NCI-H1092 (cell line): Measurements from ENCODE around the gene NR6A1.

Experiments used
- DNase-seq: peaks from one replicate; lab custom pipeline; 2025; lab: John Stamatoyannopoulos, UW

NR6A1 gene

DNA sequence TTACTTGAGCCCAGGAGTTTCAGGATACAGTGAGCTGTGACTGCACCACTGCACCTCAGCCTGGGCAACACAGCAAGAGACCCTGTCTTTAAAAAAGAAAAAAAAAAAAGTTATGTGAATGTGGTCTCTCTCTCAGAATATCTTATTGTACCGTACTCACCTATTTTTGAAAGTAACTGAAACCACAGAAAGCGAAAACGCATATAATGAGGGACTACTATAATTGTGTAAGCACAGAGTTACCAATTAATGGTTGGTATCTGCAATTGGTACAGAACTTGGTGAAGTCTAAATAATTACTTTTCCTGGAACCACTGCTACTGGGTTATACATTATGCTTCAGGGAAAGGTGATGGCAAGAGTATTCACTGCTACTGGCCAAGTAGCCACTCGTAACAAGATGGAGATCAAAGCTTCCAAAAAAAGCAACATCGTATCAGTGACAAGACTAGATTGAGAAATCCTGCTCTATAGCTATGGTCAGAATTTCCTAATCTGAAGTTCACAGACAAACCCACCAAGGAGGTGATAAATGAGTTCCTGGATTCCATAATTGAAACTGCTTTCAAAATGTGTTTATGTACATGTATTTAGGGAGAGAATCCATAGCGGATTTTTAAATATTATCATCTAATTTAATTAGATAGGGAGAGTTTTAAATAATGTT lies 82.7 kb downstream of the NR6A1 start:
- no peak for DNase-seq

DNA sequence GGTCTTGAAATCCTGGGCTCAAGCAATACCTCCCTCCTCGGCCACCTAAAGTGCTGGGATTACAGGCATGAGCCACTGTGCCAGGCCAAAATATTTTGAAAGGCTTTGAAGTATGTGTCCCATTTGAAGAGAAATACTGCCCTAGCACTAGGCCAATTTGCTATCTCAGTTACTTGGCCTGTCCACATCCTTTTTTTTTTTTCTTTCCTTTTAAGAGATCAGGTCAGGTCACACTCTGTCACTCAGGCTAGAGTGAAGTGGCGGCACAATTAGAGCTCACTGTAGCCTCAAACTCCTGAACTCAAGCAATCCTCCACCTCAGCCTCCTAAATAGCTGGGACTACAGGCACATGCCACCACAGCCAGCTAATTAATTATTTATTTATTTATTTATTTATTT lies 84.2 kb downstream of the NR6A1 start:
- DNase-seq = no peak

DNA sequence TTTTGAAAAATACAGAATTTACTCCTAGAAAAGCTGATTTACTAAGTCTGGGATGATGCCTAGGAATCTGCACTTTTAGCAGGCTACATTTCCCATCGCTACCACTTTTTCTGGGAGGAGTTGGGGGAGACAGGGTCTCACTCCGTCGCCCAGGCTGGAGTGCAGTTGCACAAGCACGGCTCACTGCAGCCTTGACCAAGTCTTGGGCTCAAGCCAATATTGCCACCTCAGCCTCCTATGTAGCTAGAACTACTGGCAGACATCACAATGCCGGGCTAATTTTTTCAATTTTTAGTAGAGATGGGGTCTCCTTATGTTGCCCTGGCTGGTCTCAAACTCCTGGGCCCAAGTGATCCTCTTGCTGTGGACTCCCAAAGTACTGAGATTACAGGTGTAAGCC lies 85.9 kb downstream of the NR6A1 start:
- DNase-seq = no peak

DNA sequence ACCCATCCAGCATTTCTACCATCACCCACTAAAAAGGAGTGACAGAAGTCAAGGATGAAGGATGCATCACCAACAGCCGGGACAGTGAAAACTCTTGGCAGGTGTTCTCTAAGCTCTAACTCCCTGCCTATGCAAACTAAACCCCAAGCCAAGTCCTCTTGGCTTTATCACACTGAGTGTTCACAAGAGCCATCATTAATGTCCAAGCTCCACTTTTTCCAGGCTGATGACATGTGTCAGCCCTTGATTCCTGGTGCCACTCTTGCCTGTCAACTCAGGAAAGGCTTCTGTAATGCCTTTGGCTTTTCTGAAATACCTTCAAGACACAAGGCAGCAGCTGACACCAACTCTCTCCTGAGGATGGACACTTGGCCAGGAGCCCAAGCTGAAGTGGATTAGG lies 86.9 kb downstream of the NR6A1 start:
- no peak for DNase-seq

DNA sequence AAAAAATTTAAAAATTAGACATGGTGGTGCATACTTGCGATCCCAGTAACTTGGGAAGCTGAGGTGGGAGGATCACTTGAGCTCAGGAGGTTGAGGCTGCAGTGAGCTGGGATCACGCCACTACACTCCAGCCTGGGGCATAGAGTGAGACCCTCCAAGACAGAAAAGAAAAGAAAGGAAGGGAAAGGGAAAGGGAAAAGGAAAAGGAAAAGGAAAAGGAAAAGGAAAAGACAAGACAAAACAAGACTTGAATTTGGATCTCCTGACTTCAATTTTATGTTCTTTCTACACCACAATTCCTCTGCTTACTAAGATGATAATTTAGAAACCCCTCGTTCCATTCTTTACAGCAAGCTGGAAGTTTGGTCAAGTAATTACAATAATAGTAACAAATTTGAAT lies 88.1 kb downstream of the NR6A1 start:
- DNase-seq = no peak

DNA sequence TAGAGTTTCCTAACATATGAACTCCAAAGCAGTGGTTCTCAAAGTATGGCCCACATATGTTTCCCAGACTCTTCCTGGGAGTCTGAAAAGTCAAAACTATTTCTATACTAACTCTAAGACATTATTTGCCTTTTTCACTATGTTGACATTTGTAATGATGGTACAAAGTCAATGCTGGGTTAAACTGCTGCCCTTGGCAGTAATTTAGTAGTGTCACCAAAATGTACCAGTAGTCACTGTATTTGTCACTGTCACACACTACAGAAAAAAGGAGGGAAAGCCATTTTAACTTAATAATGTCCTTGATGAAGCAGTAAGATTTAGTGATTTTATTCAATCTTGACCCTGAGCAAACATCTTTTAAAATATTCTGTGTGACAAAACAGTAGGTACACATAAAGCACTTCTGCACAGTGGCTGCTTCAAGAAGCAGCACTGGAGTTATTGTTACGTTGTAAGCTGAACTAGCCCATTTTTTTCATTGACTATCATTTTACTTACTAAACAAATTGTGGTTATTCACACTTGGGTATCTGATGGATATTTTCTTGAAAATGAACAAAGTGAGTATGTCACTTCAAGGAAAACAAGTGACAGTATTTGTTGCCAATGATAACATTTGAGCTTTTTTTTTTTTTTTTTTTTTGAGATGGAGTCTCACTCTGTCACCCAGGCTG lies 90.3 kb downstream of the NR6A1 start:
- DNase-seq = no peak

DNA sequence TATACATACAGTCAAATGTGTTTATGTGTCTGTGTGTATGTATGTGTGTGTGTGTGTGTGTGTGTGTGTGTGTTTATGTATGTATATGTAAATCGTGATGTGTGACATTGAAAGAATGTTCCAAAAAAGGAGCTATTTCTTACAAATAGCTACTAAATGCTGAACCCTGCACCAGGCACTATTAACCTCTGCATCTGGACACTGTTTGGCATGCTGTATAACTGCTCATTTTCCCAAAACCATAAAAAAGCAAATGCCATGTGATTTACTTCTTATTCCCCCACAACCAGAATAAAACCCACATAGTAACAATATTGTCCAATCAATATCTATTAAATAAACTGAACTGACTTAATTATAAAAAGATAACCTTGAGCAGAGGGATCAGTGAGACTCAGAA lies 91.1 kb downstream of the NR6A1 start:
- DNase-seq = no peak

DNA sequence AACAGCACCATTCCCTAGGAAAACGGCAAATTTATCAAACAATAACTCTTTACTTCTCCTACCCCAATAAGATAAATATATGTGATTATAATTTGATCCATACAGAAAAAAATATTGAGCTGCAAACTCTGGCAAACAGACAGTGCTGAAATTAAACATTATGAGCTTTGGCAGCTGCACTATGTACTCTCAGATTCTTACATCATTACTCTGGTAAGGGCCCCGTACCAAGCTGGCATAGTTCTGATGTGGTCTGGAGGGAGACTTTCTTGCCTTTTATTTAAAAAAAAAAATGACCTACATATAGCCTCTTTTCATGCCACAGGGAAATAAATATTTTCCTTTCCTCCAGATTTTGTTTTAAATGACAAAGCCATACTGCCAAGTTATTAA lies 95.0 kb downstream of the NR6A1 start:
- DNase-seq = no peak

DNA sequence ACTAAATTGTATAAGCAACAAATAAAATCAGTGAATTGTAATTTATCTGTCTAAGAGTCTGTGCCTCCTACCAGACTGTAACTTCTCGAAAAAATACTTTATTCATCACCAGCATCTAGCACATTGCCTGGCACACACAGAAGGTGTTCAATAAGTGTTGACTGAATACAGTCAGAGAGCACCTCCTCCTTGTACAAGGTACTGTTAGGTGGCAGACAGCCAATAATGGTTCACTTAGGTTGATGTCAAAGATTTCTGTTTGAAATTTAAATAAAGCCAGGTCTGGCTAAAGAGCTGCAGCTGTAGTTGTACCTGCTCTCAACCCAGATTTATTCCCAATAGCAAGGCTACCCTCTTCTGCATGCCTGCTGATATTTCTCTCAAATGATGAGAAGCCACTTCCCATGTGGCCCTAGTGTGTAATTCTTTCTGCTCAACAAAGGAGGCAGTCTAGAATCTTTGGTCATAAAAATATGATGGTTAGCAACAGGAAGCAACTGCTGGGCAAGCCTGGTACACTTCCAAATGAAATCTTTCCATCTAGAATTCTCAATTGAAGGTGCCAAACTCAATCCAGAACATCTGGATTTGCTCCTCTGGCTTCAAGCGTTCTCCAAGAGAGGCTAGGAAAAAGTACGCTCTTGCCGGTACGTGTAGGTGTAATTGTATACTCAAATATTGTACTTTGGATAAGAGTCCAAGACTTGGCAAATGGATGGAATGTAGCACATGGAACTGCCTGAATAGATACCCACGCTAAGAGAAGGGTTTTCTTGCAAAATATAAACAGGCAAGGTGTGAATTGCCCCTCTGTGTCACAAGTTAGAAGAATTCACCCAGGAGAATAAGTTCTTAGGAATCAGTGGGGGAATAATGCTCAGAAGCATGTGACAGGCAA lies 95.6 kb downstream of the NR6A1 start:
- no peak for DNase-seq

DNA sequence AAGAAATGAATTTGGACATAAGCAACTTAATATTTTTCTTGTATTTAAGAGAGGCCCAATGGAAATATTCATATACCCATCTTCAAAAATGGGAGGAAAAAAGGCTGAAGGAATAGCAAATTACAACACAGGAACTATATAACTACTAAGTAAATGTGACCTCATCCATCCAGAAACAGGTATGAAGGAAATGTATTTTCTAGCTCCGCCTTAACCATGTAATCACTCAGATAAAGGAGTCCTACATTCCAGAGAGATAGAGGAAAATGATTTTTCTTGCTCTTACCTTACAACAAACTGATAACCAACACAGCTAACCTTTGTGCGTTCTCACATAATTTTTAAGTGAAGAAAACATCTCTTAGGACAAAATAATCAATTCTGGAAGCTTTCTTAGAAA lies 96.5 kb downstream of the NR6A1 start:
- DNase-seq = no peak

DNA sequence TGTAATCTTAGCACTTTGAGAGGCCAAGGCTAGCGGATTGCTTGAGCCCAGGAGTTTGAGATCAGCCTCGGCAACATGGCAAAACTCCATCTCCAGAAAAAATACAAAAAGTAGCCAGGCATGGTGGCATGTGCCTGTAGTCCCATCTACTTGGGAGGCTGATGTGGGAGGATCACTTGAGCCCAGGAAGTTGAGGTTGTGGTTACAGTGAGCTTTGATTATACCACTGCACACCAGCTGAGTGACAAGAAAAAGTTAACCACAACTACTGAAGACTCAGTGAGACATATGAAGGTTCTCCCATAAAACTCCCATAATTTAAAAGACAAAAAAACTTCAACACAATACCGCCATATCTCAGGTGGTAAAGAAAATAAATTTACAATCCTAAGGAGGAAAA lies 98.0 kb downstream of the NR6A1 start:
- DNase-seq = no peak

DNA sequence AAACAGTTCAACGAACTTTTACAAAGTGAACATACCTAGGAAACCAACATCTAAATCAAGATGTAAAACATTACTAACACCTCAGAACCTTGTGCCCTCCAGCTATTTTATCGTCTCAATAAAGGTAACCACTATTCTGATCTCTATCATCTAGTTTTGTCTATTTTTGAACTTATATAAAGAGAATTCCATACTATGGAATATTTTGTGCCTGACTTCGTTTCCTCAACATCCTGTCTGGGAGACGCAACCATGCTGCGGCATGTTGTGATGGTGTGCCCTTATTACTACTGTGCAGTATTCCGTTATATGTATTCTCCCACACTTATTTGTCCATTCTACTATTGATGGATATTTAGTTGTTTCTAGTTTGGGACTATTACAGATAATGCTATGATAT lies 99.2 kb downstream of the NR6A1 start:
- DNase-seq = no peak

DNA sequence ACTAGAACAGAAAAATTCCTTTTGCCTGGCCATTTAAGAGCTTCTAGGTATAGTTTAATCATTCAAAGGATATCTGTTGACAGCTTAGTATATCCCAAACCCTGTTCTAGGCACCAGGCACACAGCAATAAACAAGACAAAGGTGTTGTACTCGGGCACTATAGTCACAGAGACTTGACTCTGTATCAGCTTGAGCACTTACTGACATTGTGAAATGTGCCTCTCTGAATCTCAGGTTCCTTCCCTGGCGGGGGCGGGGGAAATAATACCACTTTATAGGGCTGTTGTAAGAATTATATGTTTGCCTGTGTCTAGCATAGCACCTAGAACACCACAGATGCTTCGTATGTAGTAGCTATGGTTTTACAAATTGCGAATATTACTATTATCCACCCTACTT lies 104.5 kb downstream of the NR6A1 start:
- no peak for DNase-seq

DNA sequence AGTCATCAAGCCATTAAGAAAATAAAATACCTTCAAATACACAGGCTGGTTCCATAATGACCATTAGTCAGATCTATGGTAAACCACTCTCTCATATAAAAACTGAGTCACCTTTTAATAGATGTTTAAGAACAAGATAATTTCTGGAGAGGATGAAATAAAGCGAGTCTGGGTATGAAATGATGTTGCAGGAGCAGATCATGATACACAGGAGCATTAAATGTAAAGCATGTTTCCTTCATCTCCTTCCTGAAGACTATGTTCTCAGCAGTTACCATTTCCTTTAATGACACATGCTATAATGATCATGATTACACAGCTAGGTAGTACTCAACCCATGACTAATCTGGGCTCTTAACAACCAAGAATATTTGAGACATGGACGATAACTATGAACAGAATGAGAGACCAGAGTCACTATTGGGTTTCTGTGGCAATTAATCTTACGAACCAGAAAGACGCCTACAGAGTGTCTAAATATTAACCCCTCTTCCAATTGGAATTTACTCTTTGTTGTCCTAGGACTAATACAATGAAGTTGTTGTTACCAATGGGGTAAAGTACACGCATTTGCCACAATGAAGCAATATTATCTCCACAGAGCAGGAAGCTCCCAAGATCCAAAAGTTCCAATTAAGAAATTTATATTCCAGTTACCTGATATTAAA lies 105.6 kb downstream of the NR6A1 start:
- DNase-seq = no peak

DNA sequence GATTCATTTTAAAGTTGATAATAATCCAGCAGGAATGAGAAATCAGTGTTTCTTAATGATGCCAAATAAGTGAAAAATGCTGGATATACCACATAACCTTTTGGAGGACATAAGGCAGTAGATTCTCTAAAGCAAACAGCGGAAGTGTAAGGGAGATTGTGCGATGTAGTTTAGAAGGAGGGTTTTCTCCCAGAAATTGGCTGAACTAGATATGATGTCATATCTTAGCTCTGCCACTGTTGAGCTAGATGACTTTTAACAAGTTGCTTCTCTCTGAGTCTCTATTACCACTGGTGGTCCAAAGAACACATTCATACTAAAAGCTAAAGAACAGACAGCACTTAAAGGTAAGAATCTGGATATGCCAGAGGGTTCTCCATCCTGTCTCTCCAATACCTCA lies 107.0 kb downstream of the NR6A1 start:
- DNase-seq = no peak

DNA sequence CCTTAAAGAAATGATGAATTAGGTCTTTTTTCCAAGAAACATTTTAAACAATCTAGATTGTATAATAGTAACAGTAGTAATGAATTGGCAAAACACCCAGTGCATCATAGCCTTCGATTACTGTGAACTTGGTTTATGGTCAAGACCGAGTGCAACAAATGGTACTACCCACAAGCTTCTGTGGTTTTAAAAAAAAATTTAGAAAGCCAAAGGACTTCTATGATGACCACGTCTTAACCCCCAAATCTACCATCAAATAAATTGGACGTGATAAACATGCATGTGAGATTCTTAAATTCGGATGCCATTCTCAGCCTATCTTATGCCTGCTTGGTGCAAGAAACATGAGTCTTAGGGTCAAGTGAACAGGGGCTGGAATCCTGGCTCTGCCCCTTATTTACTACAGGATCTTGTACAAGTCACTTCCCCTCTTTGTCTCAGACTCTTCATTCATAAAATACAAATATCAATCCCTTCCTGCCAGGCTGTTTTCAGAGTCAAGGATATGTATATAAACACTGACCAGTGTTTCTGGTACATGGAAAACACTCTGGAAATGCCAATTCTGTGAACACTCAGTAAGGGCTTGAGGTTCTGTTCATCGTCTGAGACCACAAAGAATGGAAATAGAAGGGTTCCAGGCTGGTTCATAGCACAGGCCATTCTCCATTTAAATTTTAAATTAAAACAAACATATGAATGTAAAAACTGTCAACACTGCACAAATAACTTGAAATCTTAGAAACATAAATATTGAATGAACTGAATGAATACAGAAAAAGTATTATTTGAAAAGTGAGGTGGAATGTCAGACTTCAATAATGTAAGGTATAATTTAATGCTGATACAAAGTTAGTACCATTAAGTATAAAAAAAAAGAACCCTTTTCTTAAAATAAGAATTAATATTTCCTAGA lies 107.8 kb downstream of the NR6A1 start:
- no peak for DNase-seq

DNA sequence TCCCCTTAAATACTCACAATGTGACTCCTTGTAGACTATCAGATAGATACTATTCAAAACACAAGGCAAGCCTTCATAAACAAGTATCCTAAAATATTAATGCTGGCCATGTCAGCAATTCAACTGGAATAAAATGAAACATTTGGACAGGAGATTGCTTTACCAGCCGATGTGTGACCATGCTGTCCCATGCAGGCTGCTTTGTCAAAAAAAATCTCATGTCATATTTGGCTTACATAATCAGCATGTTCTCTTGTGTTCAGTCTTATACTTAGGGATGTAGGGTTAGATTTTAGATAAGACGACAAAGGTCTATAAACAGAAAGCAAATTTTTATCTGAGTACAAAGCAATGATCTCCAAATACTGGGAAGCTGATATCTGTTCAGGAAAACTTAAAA lies 108.5 kb downstream of the NR6A1 start:
- no peak for DNase-seq

DNA sequence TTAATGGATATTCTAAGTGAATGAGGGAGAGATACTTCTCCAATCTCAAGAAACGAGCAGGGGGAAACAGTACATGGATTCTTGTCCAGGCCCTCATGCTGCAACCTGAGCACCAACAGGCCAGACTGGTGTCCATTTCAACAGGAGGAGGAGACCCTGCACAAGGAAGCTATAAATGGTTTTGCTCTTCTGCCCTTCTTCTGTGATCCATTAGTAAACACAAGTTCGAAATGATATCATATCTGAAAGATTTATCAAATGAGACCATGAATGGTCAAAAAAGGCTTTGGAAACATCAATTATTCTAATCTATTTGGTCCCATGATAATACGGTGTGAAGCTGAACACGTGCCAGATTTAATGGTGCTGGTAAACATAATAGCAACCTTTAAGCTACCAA lies 109.8 kb downstream of the NR6A1 start:
- DNase-seq = no peak

DNA sequence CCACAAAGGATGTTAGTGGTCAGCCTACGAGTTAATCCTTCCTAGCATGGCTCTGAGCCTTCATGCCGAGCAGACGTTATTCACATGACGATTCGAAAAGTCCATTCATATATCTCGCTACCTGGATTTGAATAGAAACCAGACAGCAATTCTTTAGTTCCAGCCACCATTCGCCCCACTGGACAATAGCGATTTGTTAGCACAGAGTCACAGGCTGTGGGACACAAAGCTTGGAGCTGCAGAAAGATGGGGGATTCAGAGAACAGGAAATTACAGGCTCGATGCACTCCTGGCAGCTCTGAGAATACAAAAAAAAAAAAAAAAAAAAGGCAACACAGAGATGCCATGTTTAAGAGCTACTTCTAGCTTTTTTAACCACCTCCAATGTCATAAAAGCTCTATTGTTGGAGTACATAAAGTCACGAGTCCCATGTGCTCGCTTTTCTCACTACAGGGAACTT lies 110.7 kb downstream of the NR6A1 start:
- DNase-seq = peak; percentile 62

DNA sequence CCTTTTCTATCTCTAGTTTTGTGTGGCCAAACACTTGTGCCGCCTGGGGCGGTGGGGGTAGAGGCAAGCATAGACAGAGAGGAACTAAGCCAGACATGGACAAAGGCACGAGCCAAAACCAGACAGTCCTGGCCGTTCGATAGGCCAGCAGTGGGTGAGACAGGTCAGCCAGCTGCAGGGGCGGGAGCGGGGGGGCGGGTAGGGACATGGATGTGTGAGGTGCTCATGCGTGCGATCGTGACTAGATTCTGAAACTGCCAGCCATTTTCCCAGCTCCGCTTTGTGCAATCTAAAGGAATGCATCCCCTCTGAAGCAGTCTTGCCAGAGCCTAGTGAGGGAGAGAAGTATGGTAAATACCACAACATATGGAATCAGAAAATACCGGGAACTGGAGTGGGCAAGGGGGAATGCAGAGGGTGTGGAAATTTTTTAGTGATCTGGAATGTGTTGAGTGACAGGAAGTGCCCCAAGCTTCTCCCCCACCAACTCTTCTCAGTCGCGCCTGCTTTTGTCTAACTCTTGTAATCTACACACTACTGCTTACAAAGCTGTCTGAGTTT lies 111.9 kb downstream of the NR6A1 start:
- peak; percentile 55 for DNase-seq
